Duodenal mucosa (tissue), 2 donors: ENCODE measurements around the gene MEF2D.
A peak's percentile ranks its signal among the peaks of the same experiment; 100 is the strongest.

Experiments used
- H3K27ac ChIP-seq: one replicate; pipeline ENCODE4 v1.7.0; 2013; ENCODE audit warnings: low read depth, low read length
- H3K27me3 ChIP-seq, 2 donors: one replicate each; pipeline ENCODE4 v1.7.0; 2013; ENCODE audit warnings: low read length in 2 of 2, control low read depth in 1 of 2; ENCODE audit not compliant: insufficient read depth in 2 of 2, control insufficient read depth in 1 of 2
- H3K36me3 ChIP-seq, 2 donors: one replicate each; pipeline ENCODE4 v1.7.0; 2013; ENCODE audit warnings: low read length in 2 of 2, control low read depth in 1 of 2; ENCODE audit not compliant: insufficient read depth in 2 of 2, control insufficient read depth in 1 of 2
- H3K4me1 ChIP-seq, 2 donors: one replicate each; pipeline ENCODE4 v1.7.0; 2013; ENCODE audit warnings: low read length in 2 of 2, control low read depth in 1 of 2; ENCODE audit not compliant: insufficient read depth in 2 of 2, control insufficient read depth in 1 of 2
- H3K4me3 ChIP-seq, 2 donors: one replicate each; pipeline ENCODE4 v1.7.0; 2013; ENCODE audit warnings: low read length in 2 of 2, low read depth in 1 of 2
- H3K9ac ChIP-seq, 2 donors: one replicate each; pipeline ENCODE4 v1.7.0; 2013; ENCODE audit warnings: low read length in 2 of 2, low read depth in 1 of 2
- H3K9me3 ChIP-seq, 2 donors: one replicate each; pipeline ENCODE4 v1.7.0; 2013; ENCODE audit warnings: low read length in 2 of 2, control low read depth in 1 of 2; ENCODE audit not compliant: control insufficient read depth in 1 of 2

The MEF2D gene

GRCh38 chr1:156496211-156496761, 4.3 kb downstream of the MEF2D start:
- Histone ChIP-seq H3K27me3 (no peaks in the 10 kb centered on the region), H3K9me3 (no peaks in the 10 kb centered on the region), H3K4me1 (peaks cover 77 to 78% of the 10 kb centered on the region in 2 donors), H3K27ac (no peak overlapping the region), H3K4me3 (peak overlapping the region; percentile 38 to 90), H3K9ac (no peak overlapping the region), H3K36me3 (peaks cover 7 to 12% of the 10 kb centered on the region in 2 donors)

- H3K4me1 ChIP-seq: peaks cover 84 to 85% of the 10 kb centered on the region in 2 donors
- H3K27ac ChIP-seq: no peak overlapping the region
- no peak overlapping the region for H3K9ac ChIP-seq
- peaks cover 7 to 12% of the 10 kb centered on the region in 2 donors for H3K36me3 ChIP-seq
- no peaks in the 10 kb centered on the region for H3K9me3 ChIP-seq
- H3K27me3 ChIP-seq: no peaks in the 10 kb centered on the region
- peak overlapping the region; percentile 26 to 41 for H3K4me3 ChIP-seq
Measured at GRCh38 chr1:156495401-156496140, 5.0 kb downstream of the MEF2D start.

GRCh38 chr1:156494309-156494895, 6.2 kb downstream of the MEF2D start:
- peak overlapping the region in 1 of 2 donors; percentile 22 for H3K9ac ChIP-seq
- H3K4me1 ChIP-seq: peaks cover 96 to 97% of the 10 kb centered on the region in 2 donors
- H3K4me3 ChIP-seq: peak overlapping the region in 1 of 2 donors; percentile 19
- no peak overlapping the region for H3K27ac ChIP-seq
- no peaks in the 10 kb centered on the region for H3K9me3 ChIP-seq
- H3K36me3 ChIP-seq: peaks cover 7 to 12% of the 10 kb centered on the region in 2 donors
- H3K27me3 ChIP-seq: no peaks in the 10 kb centered on the region

GRCh38 chr1:156493742-156494141, 6.8 kb downstream of the MEF2D start:
- H3K36me3 ChIP-seq: peaks cover 7 to 15% of the 10 kb centered on the region in 2 donors
- peaks cover 98 to 99% of the 10 kb centered on the region in 2 donors for H3K4me1 ChIP-seq
- no peak overlapping the region for H3K9ac ChIP-seq
- no peak overlapping the region for H3K4me3 ChIP-seq
- H3K27me3 ChIP-seq: no peaks in the 10 kb centered on the region
- no peak overlapping the region for H3K27ac ChIP-seq
- H3K9me3 ChIP-seq: no peaks in the 10 kb centered on the region

GRCh38 chr1:156493154-156493631, 7.4 kb downstream of the MEF2D start:
- peaks cover 7 to 20% of the 10 kb centered on the region in 2 donors for H3K36me3 ChIP-seq
- H3K27me3 ChIP-seq: no peaks in the 10 kb centered on the region
- H3K9me3 ChIP-seq: no peaks in the 10 kb centered on the region
- peak overlapping the region; percentile 24 for H3K27ac ChIP-seq
- peaks cover 99% of the 10 kb centered on the region in 2 donors for H3K4me1 ChIP-seq
- peak overlapping the region in 1 of 2 donors; percentile 15 for H3K9ac ChIP-seq
- peak overlapping the region in 1 of 2 donors; percentile 30 for H3K4me3 ChIP-seq

- Histone ChIP-seq H3K9ac (peak overlapping the region in 1 of 2 donors; percentile 15), H3K9me3 (no peaks in the 10 kb centered on the region), H3K36me3 (peaks cover 7 to 24% of the 10 kb centered on the region in 2 donors), H3K27ac (peak overlapping the region; percentile 24), H3K4me1 (peaks cover 97 to 99% of the 10 kb centered on the region in 2 donors), H3K4me3 (peak overlapping the region; percentile 11 to 30), H3K27me3 (no peaks in the 10 kb centered on the region)
Measured at GRCh38 chr1:156492591-156493080, 7.9 kb downstream of the MEF2D start.

GRCh38 chr1:156492013-156492590, 8.5 kb downstream of the MEF2D start:
- Histone ChIP-seq H3K4me1 (peaks cover 92 to 97% of the 10 kb centered on the region in 2 donors), H3K9ac (no peak overlapping the region), H3K36me3 (peaks cover 7 to 24% of the 10 kb centered on the region in 2 donors), H3K4me3 (peak overlapping the region in 1 of 2 donors; percentile 16), H3K27ac (no peak overlapping the region), H3K27me3 (no peaks in the 10 kb centered on the region), H3K9me3 (no peaks in the 10 kb centered on the region)

- H3K9me3 ChIP-seq: no peaks in the 10 kb centered on the region
- H3K4me1 ChIP-seq: peaks cover 90 to 95% of the 10 kb centered on the region in 2 donors
- H3K27ac ChIP-seq: no peak overlapping the region
- peak overlapping the region; percentile 16 to 17 for H3K4me3 ChIP-seq
- peak overlapping the region in 1 of 2 donors; percentile 30 for H3K9ac ChIP-seq
- H3K36me3 ChIP-seq: peaks cover 7 to 24% of the 10 kb centered on the region in 2 donors
- H3K27me3 ChIP-seq: no peaks in the 10 kb centered on the region
Measured at GRCh38 chr1:156491151-156491949, 9.2 kb downstream of the MEF2D start.

GRCh38 chr1:156490401-156491032, 10.1 kb downstream of the MEF2D start:
- Histone ChIP-seq H3K9ac (peak overlapping the region in 1 of 2 donors; percentile 30), H3K9me3 (no peaks in the 10 kb centered on the region), H3K36me3 (peaks cover 9 to 30% of the 10 kb centered on the region in 2 donors), H3K27ac (no peak overlapping the region), H3K4me1 (peaks cover 83 to 92% of the 10 kb centered on the region in 2 donors), H3K4me3 (peak overlapping the region in 1 of 2 donors; percentile 17), H3K27me3 (no peaks in the 10 kb centered on the region)
